Activated CD8-positive, alpha-beta memory T cell treated with anti-CD3 and anti-CD28 coated beads, Interleukin-2, amount 50 U/mL, for 4 hours (primary cell): ENCODE data around the gene IGSF10.

ENCODE experiments used
- DNase-seq: peaks from one replicate; pipeline ENCODE4 v3.0.0-alpha.2; 2020

The IGSF10 gene

DNA sequence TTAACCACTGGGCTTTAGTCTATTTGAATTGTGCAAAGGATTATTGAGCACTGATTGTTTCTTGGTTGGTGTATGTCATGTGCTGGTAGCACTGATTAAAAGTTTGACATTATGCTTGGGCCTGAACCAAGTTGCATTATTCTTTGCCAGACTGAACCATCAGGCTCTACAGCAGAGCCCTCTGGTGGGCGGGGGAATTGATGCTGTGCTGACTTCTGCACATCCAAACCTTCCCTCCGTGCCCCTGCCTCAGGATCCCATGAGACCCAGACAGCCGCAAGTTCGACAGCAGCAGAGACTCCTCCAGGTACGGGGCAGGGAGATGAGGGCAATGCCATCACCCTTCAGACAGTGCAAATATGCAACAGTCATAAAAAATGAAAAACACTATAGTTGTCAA is 47.9 kb downstream of the IGSF10 start:
- no peak for DNase-seq
